Ramos (cell line): ENCODE data around the gene SLC41A3.

Experiments used
- in situ Hi-C: fragments of 300-500 bp; cut with MboI; formaldehyde crosslinking; loops from one replicate; pipeline ENCODE4 v1.14.3; 2022; ENCODE audit warnings: low sequenced_read_pairs; ENCODE audit not compliant: unreplicated experiment

The SLC41A3 gene

GRCh38 chr3:126121074-126121473 lies 37.1 kb upstream of the SLC41A3 start:
- in situ Hi-C loops: no loop called here

GRCh38 chr3:126119976-126120375 lies 36.1 kb upstream of the SLC41A3 start:
- in situ Hi-C loops: no loop called here

- in situ Hi-C loops: no loop called here
Observed at GRCh38 chr3:126119008-126119675, 35.2 kb upstream of the SLC41A3 start.

GRCh38 chr3:126118591-126118990 lies 34.7 kb upstream of the SLC41A3 start:
- in situ Hi-C loops: no loop called here

- in situ Hi-C loops: no loop called here
Observed at GRCh38 chr3:126117786-126118185, 33.9 kb upstream of the SLC41A3 start.

- in situ Hi-C loops: no loop called here
Observed at GRCh38 chr3:126117212-126117611, 33.3 kb upstream of the SLC41A3 start.

GRCh38 chr3:126116526-126116925 lies 32.6 kb upstream of the SLC41A3 start:
- in situ Hi-C loops: no loop called here

GRCh38 chr3:126114443-126115386 lies 30.8 kb upstream of the SLC41A3 start:
- in situ Hi-C loops: no loop called here

- in situ Hi-C loops: no loop called here
Observed at GRCh38 chr3:126113733-126114442, 30.0 kb upstream of the SLC41A3 start.

- in situ Hi-C loops: no loop called here
Observed at GRCh38 chr3:126113238-126113555, 29.3 kb upstream of the SLC41A3 start.

GRCh38 chr3:126112531-126113237 lies 28.8 kb upstream of the SLC41A3 start:
- in situ Hi-C loops: no loop called here

GRCh38 chr3:126111566-126112475 lies 27.9 kb upstream of the SLC41A3 start:
- in situ Hi-C loops: no loop called here

- in situ Hi-C loops: no loop called here
Observed at GRCh38 chr3:126111126-126111551, 27.2 kb upstream of the SLC41A3 start.

- in situ Hi-C loops: no loop called here
Observed at GRCh38 chr3:126110431-126111125, 26.7 kb upstream of the SLC41A3 start.

- in situ Hi-C loops: no loop called here
Observed at GRCh38 chr3:126109880-126110235, 25.9 kb upstream of the SLC41A3 start.

GRCh38 chr3:126109146-126109879 lies 25.4 kb upstream of the SLC41A3 start:
- in situ Hi-C loops: no loop called here

- in situ Hi-C loops: no loop called here
Observed at GRCh38 chr3:126108676-126109050, 24.7 kb upstream of the SLC41A3 start.

- in situ Hi-C loops: no loop called here
Observed at GRCh38 chr3:126107957-126108675, 24.2 kb upstream of the SLC41A3 start.
